SU-DHL-6 (cell line): ENCODE data around the gene TNS4.

Experiments used
- H2AFZ ChIP-seq: fragments of 200-600 bp; sonication (generic); 2 replicates; pipeline ENCODE4 v1.6.1; 2014; ENCODE audit warnings: low read depth, mild to moderate bottlenecking, moderate library complexity, mixed read lengths, antibody characterized with exemption, low read length; ENCODE audit not compliant: severe bottlenecking
- H3F3A ChIP-seq: fragments of 200-600 bp; shearing (Covaris generic); 2 replicates; pipeline ENCODE4 v1.6.0; 2016; ENCODE audit warnings: antibody characterized with exemption, mild to moderate bottlenecking; ENCODE audit not compliant: insufficient read depth
- H3K27ac ChIP-seq: fragments of 200-600 bp; sonication (generic); 2 replicates; pipeline ENCODE4 v1.5.1; 2016; ENCODE audit warnings: low read depth, mild to moderate bottlenecking, low read length, moderate library complexity, mixed read lengths
- H3K27me3 ChIP-seq: fragments of 200-600 bp; sonication (generic), shearing (Covaris generic); 2 replicates; pipeline ENCODE4 v1.6.0; 2014; ENCODE audit warnings: mild to moderate bottlenecking, low read length
- H3K36me3 ChIP-seq: fragments of 200-600 bp; sonication (generic); 2 replicates; pipeline ENCODE4 v1.6.1; 2014; ENCODE audit warnings: mild to moderate bottlenecking, low read length, mixed read lengths
- H3K4me2 ChIP-seq: fragments of 300-600, 200-600 bp; shearing (Covaris generic), sonication (generic); 2 replicates; pipeline ENCODE4 v1.6.0; 2014; ENCODE audit warnings: low read length, low read depth, mild to moderate bottlenecking; ENCODE audit not compliant: poor library complexity, severe bottlenecking
- H3K4me3 ChIP-seq: fragments of 200-600 bp; sonication (generic); 2 replicates; pipeline ENCODE4 v1.5.1; 2014; ENCODE audit warnings: antibody characterized with exemption, low read length, mild to moderate bottlenecking, mixed read lengths; ENCODE audit not compliant: insufficient read depth, poor library complexity, severe bottlenecking
- H3K79me2 ChIP-seq: fragments of 200-600 bp; sonication (generic); 2 replicates; pipeline ENCODE4 v1.6.1; 2014; ENCODE audit warnings: mild to moderate bottlenecking, low read length, moderate library complexity; ENCODE audit not compliant: insufficient read depth
- H3K9ac ChIP-seq: fragments of 200-600 bp; sonication (generic); 2 replicates; pipeline ENCODE4 v1.7.0; 2014; ENCODE audit warnings: mild to moderate bottlenecking, low read length
- H3K9me2 ChIP-seq: fragments of 200-600 bp; sonication (generic); replicated peaks from 2 replicates; pipeline ENCODE4 v1.6.1; 2014; ENCODE audit warnings: low read length; ENCODE audit not compliant: insufficient read depth
- H3K9me3 ChIP-seq: fragments of 200-600 bp; sonication (generic); 2 replicates; pipeline ENCODE4 v1.6.1; 2014; ENCODE audit warnings: low read length, mixed read lengths; ENCODE audit not compliant: insufficient read depth
- H4K20me1 ChIP-seq: fragments of 200-600 bp; sonication (generic); 2 replicates; pipeline ENCODE4 v1.6.1; 2014; ENCODE audit warnings: low read depth, mild to moderate bottlenecking, antibody characterized with exemption, low read length, moderate library complexity, mixed read lengths
- EZH2phosphoT487 ChIP-seq: fragments of 200-600 bp; sonication (generic), shearing (Covaris generic); conservative IDR thresholded peaks from 2 replicates; pipeline ENCODE4 v1.6.1; 2018; ENCODE audit warnings: mild to moderate bottlenecking, antibody characterized with exemption, low read length, moderate library complexity, mixed read lengths
- TF ChIP-seq, protein P1 (sequence below): fragments of 200-600 bp; sonication (generic); IDR thresholded peaks from one replicate; pipeline ENCODE4 v1.5.1; 2017; ENCODE audit warnings: antibody characterized with exemption, mild to moderate bottlenecking, low read length, moderate library complexity; ENCODE audit not compliant: insufficient read depth, poor library complexity, severe bottlenecking

Gene TNS4

GRCh38 chr17:40526668-40527067, 25.2 kb upstream of the TNS4 start:
- Histone ChIP-seq H2AFZ (no peak overlapping the region), H3K9me3 (peaks cover 18% of the 10 kb centered on the region), H3F3A (no peaks in the 10 kb centered on the region), H3K9ac (no peak overlapping the region), H3K79me2 (no peaks in the 10 kb centered on the region), H3K4me2 (no peak overlapping the region), H3K27me3 (peaks cover 11% of the 10 kb centered on the region; the same call in 1 of the 2 replicates), H3K9me2 (no peaks in the 10 kb centered on the region), H3K4me3 (no peak overlapping the region), H3K36me3 (no peaks in the 10 kb centered on the region), H3K27ac (no peak overlapping the region), H4K20me1 (no peaks in the 10 kb centered on the region)
- TF ChIP-seq, protein P1, sequence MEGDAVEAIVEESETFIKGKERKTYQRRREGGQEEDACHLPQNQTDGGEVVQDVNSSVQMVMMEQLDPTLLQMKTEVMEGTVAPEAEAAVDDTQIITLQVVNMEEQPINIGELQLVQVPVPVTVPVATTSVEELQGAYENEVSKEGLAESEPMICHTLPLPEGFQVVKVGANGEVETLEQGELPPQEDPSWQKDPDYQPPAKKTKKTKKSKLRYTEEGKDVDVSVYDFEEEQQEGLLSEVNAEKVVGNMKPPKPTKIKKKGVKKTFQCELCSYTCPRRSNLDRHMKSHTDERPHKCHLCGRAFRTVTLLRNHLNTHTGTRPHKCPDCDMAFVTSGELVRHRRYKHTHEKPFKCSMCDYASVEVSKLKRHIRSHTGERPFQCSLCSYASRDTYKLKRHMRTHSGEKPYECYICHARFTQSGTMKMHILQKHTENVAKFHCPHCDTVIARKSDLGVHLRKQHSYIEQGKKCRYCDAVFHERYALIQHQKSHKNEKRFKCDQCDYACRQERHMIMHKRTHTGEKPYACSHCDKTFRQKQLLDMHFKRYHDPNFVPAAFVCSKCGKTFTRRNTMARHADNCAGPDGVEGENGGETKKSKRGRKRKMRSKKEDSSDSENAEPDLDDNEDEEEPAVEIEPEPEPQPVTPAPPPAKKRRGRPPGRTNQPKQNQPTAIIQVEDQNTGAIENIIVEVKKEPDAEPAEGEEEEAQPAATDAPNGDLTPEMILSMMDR = no peak
- TF ChIP-seq EZH2phosphoT487 = no peak

- Histone ChIP-seq H3K9ac (no peak overlapping the region), H4K20me1 (no peaks in the 10 kb centered on the region), H3K4me3 (no peak overlapping the region)
Observed at GRCh38 chr17:40525294-40525693, 23.9 kb upstream of the TNS4 start.

GRCh38 chr17:40524243-40524965, 23.0 kb upstream of the TNS4 start:
- Histone ChIP-seq H3K27me3 (peaks cover 11% of the 10 kb centered on the region; the same call in 1 of the 2 replicates), H3K36me3 (no peaks in the 10 kb centered on the region), H3K9me2 (no peaks in the 10 kb centered on the region), H4K20me1 (no peaks in the 10 kb centered on the region), H3K4me3 (no peak overlapping the region), H3K9me3 (peaks cover 18% of the 10 kb centered on the region), H3K79me2 (no peaks in the 10 kb centered on the region), H3K9ac (no peak overlapping the region), H2AFZ (no peak overlapping the region), H3K27ac (no peak overlapping the region), H3K4me2 (no peak overlapping the region), H3F3A (no peaks in the 10 kb centered on the region)
- TF ChIP-seq EZH2phosphoT487 = no peak
- TF ChIP-seq, protein P1 = no peak

More at GRCh38 chr17:40525294-40525693, 23.9 kb upstream of the TNS4 start:
- Histone ChIP-seq H3K4me2 (no peak overlapping the region), H3F3A (no peaks in the 10 kb centered on the region), H2AFZ (no peak overlapping the region), H3K9me2 (no peaks in the 10 kb centered on the region), H3K27me3 (peaks cover 11% of the 10 kb centered on the region; the same call in 1 of the 2 replicates), H3K9me3 (peaks cover 18% of the 10 kb centered on the region), H3K36me3 (no peaks in the 10 kb centered on the region), H3K27ac (no peak overlapping the region), H3K79me2 (no peaks in the 10 kb centered on the region)
- TF ChIP-seq, protein P1 = no peak
- no peak for TF ChIP-seq EZH2phosphoT487
